Activated CD4-positive, alpha-beta T cell treated with anti-CD3 and anti-CD28 coated beads for 4 hours (primary cell): ENCODE results near the gene RIMS3.
"Not testable (repeated sequence)": the region's sequence is repeated elsewhere in the genome, so short reads cannot be mapped to it uniquely, and the experiment has no call there.

Experiments
- DNase-seq, 2 donors: peaks; one replicate each; pipeline ENCODE4 v3.0.0-alpha.2; 2020

Gene RIMS3

DNA sequence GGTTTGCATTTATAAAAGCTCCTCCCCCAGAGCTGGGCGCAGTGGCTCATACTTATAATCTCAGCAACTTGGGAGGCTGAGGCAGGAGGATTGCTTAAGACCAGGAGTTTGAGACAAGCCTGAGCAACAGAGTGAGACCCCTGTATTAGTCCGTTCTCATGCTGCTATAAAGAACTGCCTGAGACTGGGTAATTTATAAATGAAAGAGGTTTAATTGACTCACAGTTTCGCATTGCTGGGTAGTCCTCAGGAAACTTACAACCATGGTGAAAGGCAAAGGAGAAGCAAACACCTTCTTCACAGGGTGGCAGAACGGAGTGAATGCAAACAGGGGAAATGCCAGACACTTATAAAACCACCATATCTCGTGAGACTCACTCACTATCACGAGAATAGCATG, 81.5 kb downstream of the RIMS3 start:
- no peak for DNase-seq

DNA sequence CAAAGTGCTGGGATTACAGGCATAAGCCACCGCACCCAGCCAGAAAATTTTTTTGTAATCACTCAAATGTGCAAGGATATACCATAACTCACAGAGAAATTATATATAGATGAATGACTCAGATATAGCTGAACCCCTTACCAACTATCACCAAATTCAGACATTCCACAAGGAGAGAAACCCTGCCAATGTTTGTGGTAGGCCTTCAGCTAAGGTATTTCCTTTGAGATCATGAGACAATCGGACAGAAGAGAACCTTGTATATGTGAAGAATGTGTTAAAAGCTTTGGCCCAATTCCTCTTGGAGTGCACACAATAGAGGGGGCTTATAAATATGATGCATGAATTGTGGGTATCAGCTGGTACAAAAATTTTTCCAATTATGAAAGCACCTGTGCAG, 83.4 kb downstream of the RIMS3 start:
- DNase-seq: no peak

DNA sequence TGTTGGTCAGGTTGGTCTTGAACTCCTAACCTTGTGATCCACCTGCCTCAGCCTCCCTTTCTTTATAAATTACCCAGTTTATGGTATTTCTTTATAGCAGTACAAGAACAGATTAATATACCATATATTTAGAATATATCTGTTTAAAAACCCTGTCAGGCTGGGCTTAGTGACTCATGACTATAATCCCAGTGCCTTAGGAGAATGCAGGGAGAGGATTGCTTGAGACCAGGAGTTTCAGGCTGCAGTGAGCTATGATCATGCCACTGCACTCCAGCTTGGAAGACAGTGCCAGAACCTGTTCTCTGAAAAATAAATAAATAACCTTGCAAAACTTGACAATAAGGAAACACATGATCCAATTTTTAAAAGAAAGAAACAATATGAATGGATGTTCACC, 90.1 kb downstream of the RIMS3 start:
- no peak for DNase-seq

DNA sequence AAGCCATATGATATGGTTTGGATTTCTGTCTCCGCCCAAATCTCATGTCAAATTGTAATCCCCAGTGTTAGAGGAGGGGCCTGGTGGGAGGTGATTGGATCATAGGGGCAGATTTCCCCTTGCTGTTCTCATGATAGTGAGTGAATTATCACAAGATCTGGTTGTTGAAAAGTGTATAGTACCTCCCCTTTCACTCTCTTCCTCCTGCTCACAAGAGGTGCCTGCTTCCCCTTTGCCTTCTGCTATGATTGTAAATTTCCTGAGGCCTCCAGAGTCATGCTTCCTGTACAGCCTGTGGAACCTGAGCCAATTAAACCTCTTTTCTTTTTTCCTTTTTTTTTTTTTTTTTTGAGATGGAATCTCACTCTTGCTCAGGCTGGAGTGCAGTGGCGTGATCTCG, 90.7 kb downstream of the RIMS3 start:
- not testable (repeated sequence) for DNase-seq
